HG03039 (cell line): ENCODE data around the gene RARG.

Source experiments
- ATAC-seq: cut with Tn5 transposase; IDR thresholded peaks from one replicate; pipeline ENCODE4 v1.9.1; 2021; ENCODE audit warnings: mild to moderate bottlenecking, moderate library complexity; ENCODE audit not compliant: unreplicated experiment

The RARG gene

GRCh38 chr12:53224061-53224896 lies 7.7 kb downstream of the RARG start:
- ATAC-seq: no peak

- no peak for ATAC-seq
Measured at GRCh38 chr12:53223389-53224060, 8.5 kb downstream of the RARG start.

- ATAC-seq: no peak
Measured at GRCh38 chr12:53222806-53223261, 9.2 kb downstream of the RARG start.

- ATAC-seq: no peak
Measured at GRCh38 chr12:53222170-53222721, 9.8 kb downstream of the RARG start.

GRCh38 chr12:53221203-53222080 lies 10.6 kb downstream of the RARG start:
- ATAC-seq: peak; percentile 20

GRCh38 chr12:53220694-53221202 lies 11.3 kb downstream of the RARG start:
- ATAC-seq: peak; percentile 47

GRCh38 chr12:53219956-53220693 lies 11.9 kb downstream of the RARG start:
- ATAC-seq: peak; percentile 27

- ATAC-seq: no peak
Measured at GRCh38 chr12:53219292-53219955, 12.6 kb downstream of the RARG start.

- no peak for ATAC-seq
Measured at GRCh38 chr12:53218551-53219291, 13.3 kb downstream of the RARG start.

GRCh38 chr12:53217931-53218307 lies 14.1 kb downstream of the RARG start:
- no peak for ATAC-seq

- no peak for ATAC-seq
Measured at GRCh38 chr12:53217051-53217930, 14.7 kb downstream of the RARG start.

- no peak for ATAC-seq
Measured at GRCh38 chr12:53215497-53215896, 16.5 kb downstream of the RARG start.

GRCh38 chr12:53214687-53215455 lies 17.1 kb downstream of the RARG start:
- ATAC-seq: no peak

GRCh38 chr12:53214221-53214620 lies 17.8 kb downstream of the RARG start:
- no peak for ATAC-seq

GRCh38 chr12:53213348-53213747 lies 18.7 kb downstream of the RARG start:
- no peak for ATAC-seq

GRCh38 chr12:53212931-53213330 lies 19.1 kb downstream of the RARG start:
- ATAC-seq: no peak
